WTC11 (cell line): ENCODE results near the gene PRKD1. TPM values are rescaled to one million over a fixed set of nuclear protein-coding genes. Genes with fewer than 3 reads are reported as not detected.

Experiments
- ATAC-seq: fragments of 200-7000 bp; cut with Tn5 transposase; 2 replicates; pipeline ENCODE4 v1.10.0; 2021; ENCODE audit warnings: mild to moderate bottlenecking, moderate library complexity
- CTCF ChIA-PET: fragments of 300-600 bp; sonication (Branson Sonifier 250); formaldehyde crosslinking; loops from one replicate; lab custom pipeline; 2021; ENCODE audit warnings: antibody characterized with exemption; lab: Charles Lee
- POLR2A ChIA-PET: fragments of 350-600 bp; sonication (Branson Sonifier 250); formaldehyde crosslinking; loops from one replicate; lab custom pipeline; 2021; ENCODE audit warnings: antibody characterized with exemption; lab: Charles Lee
- DNase-seq: peaks from one replicate; pipeline ENCODE4 v3.0.0; 2021; ENCODE audit warnings: low spot score
- H3K27ac Mint-ChIP-seq: 2 replicates; pipeline ENCODE4 v1.8.0; 2021; ENCODE audit warnings: mixed read lengths
- H3K27me3 Mint-ChIP-seq: 2 replicates; pipeline ENCODE4 v1.8.0; 2021; ENCODE audit warnings: low read depth, mild to moderate bottlenecking, moderate library complexity, mixed read lengths
- H3K36me3 Mint-ChIP-seq: 2 replicates; pipeline ENCODE4 v1.8.0; 2021; ENCODE audit warnings: mixed read lengths
- H3K4me1 Mint-ChIP-seq: 2 replicates; pipeline ENCODE4 v1.8.0; 2022; ENCODE audit warnings: mixed read lengths
- H3K4me3 Mint-ChIP-seq: 2 replicates; pipeline ENCODE4 v1.8.0; 2021; ENCODE audit warnings: mild to moderate bottlenecking, moderate library complexity, mixed read lengths
- H3K9me3 Mint-ChIP-seq: 2 replicates; pipeline ENCODE4 v1.8.0; 2021; ENCODE audit warnings: mixed read lengths
- ATF3 ChIP-seq: sonication (generic); formaldehyde crosslinking; conservative IDR thresholded peaks from 2 replicates; pipeline ENCODE4 v1.8.1; 2022; ENCODE audit warnings: mild to moderate bottlenecking, missing genetic modification reagents
- ATF6 ChIP-seq: sonication (generic); formaldehyde crosslinking; IDR thresholded peaks from 2 replicates; pipeline ENCODE4 v1.8.1; 2023; ENCODE audit warnings: mild to moderate bottlenecking, missing genetic modification reagents
- CTCF ChIP-seq: fragments of 200-600 bp; IDR thresholded peaks from 2 replicates; pipeline ENCODE4 v1.8.0; 2022; ENCODE audit warnings: antibody characterized with exemption
- FOXJ3 ChIP-seq: sonication (generic); formaldehyde crosslinking; IDR thresholded peaks from 2 replicates; pipeline ENCODE4 v1.9.0; 2021; ENCODE audit warnings: missing genetic modification reagents, mild to moderate bottlenecking, borderline replicate concordance
- MAX ChIP-seq: sonication (generic); formaldehyde crosslinking; IDR thresholded peaks from 2 replicates; pipeline ENCODE4 v1.8.0; 2022; ENCODE audit warnings: mild to moderate bottlenecking, missing genetic modification reagents
- NR3C1 ChIP-seq: sonication (generic); formaldehyde crosslinking; conservative IDR thresholded peaks from 2 replicates; pipeline ENCODE4 v1.8.1; 2023; ENCODE audit warnings: low read depth, mild to moderate bottlenecking, missing genetic modification reagents
- PRDM15 ChIP-seq: sonication (generic); formaldehyde crosslinking; IDR thresholded peaks from 2 replicates; pipeline ENCODE4 v1.8.0; 2022; ENCODE audit warnings: missing genetic modification reagents
- PRRX2 ChIP-seq: fragments of 250-450 bp; sonication (Bioruptor Pico); IDR thresholded peaks from 2 replicates; pipeline ENCODE4 v1.8.0; 2021; ENCODE audit warnings: mild to moderate bottlenecking
- RORB ChIP-seq: fragments of 250-450 bp; sonication (Bioruptor Pico); IDR thresholded peaks from 2 replicates; pipeline ENCODE4 v1.9.0; 2021; ENCODE audit warnings: mild to moderate bottlenecking
- USF1 ChIP-seq: sonication (generic); formaldehyde crosslinking; IDR thresholded peaks from 2 replicates; pipeline ENCODE4 v1.8.0; 2022; ENCODE audit warnings: mild to moderate bottlenecking, missing genetic modification reagents
- USF2 ChIP-seq: sonication (generic); formaldehyde crosslinking; IDR thresholded peaks from 2 replicates; pipeline ENCODE4 v1.8.1; 2023; ENCODE audit warnings: mild to moderate bottlenecking, missing genetic modification reagents, moderate library complexity
- ZBTB21 ChIP-seq: sonication (generic); formaldehyde crosslinking; IDR thresholded peaks from 2 replicates; pipeline ENCODE4 v1.8.1; 2023; ENCODE audit warnings: mild to moderate bottlenecking, missing genetic modification reagents, borderline replicate concordance
- ZNF281 ChIP-seq: sonication (generic); formaldehyde crosslinking; IDR thresholded peaks from 2 replicates; pipeline ENCODE4 v1.8.0; 2023; ENCODE audit warnings: mild to moderate bottlenecking, missing genetic modification reagents
- ZNF532 ChIP-seq: fragments of 250-450 bp; sonication (Bioruptor Pico); IDR thresholded peaks from 2 replicates; pipeline ENCODE4 v1.9.0; 2021; ENCODE audit warnings: mild to moderate bottlenecking, borderline replicate concordance
- total RNA-seq: library from RNA; stranded (reverse); gene quantifications from 3 replicates; pipeline ENCODE4 v1.2.3, GENCODE V29; 2021

Gene PRKD1
- total RNA-seq, 1 experiment from 2014 or later: 7.6 TPM

- ChIA-PET CTCF (interaction anchor here (1.1 kb wide), 1 partner anchor 404 kb away, joined by 3 read pairs; no protein-coding TSS in a partner anchor), POLR2A (no interaction called here)
- Mint-ChIP-seq H3K27me3 (no peaks in the 10 kb centered on the region), H3K4me3 (no peak overlapping the region), H3K36me3 (peaks cover 4% of the 10 kb centered on the region), H3K9me3 (peaks cover 10% of the 10 kb centered on the region), H3K27ac (no peak overlapping the region), H3K4me1 (peaks cover 51% of the 10 kb centered on the region)
- no peak for ATAC-seq
- DNase-seq: no peak
- no peak for TF ChIP-seq USF2 (CRISPR knock-in tag)
- TF ChIP-seq ZNF281: no peak
- no peak for TF ChIP-seq RORB
- no peak for TF ChIP-seq FOXJ3 (CRISPR knock-in tag)
- TF ChIP-seq, all 79 proteins: peak for 0
Observed at GRCh38 chr14:29810682-29811081, 117.0 kb downstream of the PRKD1 start.

- POLR2A ChIA-PET: no interaction called here
- no peak for TF ChIP-seq PRDM15
- no peak for TF ChIP-seq MAX (CRISPR knock-in tag)
- no peak for TF ChIP-seq ATF6 (CRISPR knock-in tag)
- no peak for TF ChIP-seq FOXJ3 (CRISPR knock-in tag)
- TF ChIP-seq CTCF: no peak
- TF ChIP-seq ATF3 (CRISPR knock-in tag): no peak
- no peak for TF ChIP-seq PRRX2 (CRISPR knock-in tag)
- no peak for TF ChIP-seq USF1 (CRISPR knock-in tag)
- no peak for TF ChIP-seq ZNF532 (CRISPR knock-in tag)
- TF ChIP-seq NR3C1 (CRISPR knock-in tag): no peak
- no peak for TF ChIP-seq ZBTB21
Observed at GRCh38 chr14:29810064-29810463, 117.6 kb downstream of the PRKD1 start.

More at GRCh38 chr14:29810064-29810463, 117.6 kb downstream of the PRKD1 start:
- DNase-seq (no peak), ATAC-seq (no peak)
- Mint-ChIP-seq H3K4me3 (no peak overlapping the region), H3K27ac (no peak overlapping the region), H3K9me3 (peaks cover 10% of the 10 kb centered on the region), H3K27me3 (no peaks in the 10 kb centered on the region), H3K4me1 (peaks cover 57% of the 10 kb centered on the region), H3K36me3 (peaks cover 4% of the 10 kb centered on the region)
- CTCF ChIA-PET: interaction anchor here (1.1 kb wide), 1 partner anchor 404 kb away, joined by 3 read pairs; no protein-coding TSS in a partner anchor
